K562 (cell line): ENCODE measurements around the gene DOCK3. TPM values are rescaled to one million over a fixed set of nuclear protein-coding genes. Genes with fewer than 3 reads are reported as not detected.

Experiments used
- ATAC-seq: fragments of 200-7000 bp; cut with Tn5 transposase; 3 replicates; pipeline ENCODE4 v1.9.1; 2020; ENCODE audit warnings: moderate library complexity
- BruUV-seq: library from RNA; stranded (reverse); fragments of 400-500 nt; replicated peaks from 2 replicates; lab custom pipeline; 2021; lab: Mats Ljungman, UMichigan
- CTCF ChIA-PET: fragments of 300-600 bp; formaldehyde crosslinking; extraction: SDS; loops from one replicate; lab custom pipeline; 2021; ENCODE audit warnings: low intra/inter-chr PET ratio; lab: Yijun Ruan, JAX
- POLR2A ChIA-PET: fragments of 300-600, 350-650 bp; sonication (Branson Sonifier 250); formaldehyde crosslinking; extraction: SDS; loops from one replicate; lab custom pipeline; 2021; ENCODE audit warnings: antibody characterized with exemption, inconsistent platforms; lab: Yijun Ruan, JAX
- DNase-seq, 4 experiments: peaks; one replicate each; pipeline versions ENCODE4 v3.0.0 to v3.0.0-alpha.2; 2011 to 2018; ENCODE audit warnings: low spot score in 3 of 4, mixed read lengths in 3 of 4; ENCODE audit errors: extremely low read depth in 1 of 4
- FAIRE-seq: peaks from 2 replicates; lab custom pipeline; 2011; peaks lifted over from hg19 to GRCh38; lab: Jason Lieb, UNC
- H2AFZ ChIP-seq: 2 replicates; pipeline ENCODE4 v1.6.0; 2011; ENCODE audit warnings: low read depth, low read length, control low read depth, inconsistent platforms
- H3K27ac ChIP-seq: fragments of 200-600 bp; 3 replicates; pipeline ENCODE4 v1.8.0; 2011; ENCODE audit warnings: low read depth, mild to moderate bottlenecking, control low read depth, inconsistent platforms, low read length, moderate library complexity, mixed read lengths; ENCODE audit errors: extremely low read depth
- H3K27me3 ChIP-seq, 2 experiments: fragments of 300-600 bp in 1 of 2; 2 replicates in 1 of 2; 3 replicates in 1 of 2; pipeline versions ENCODE4 v1.6.0 to v1.8.0; 2011; ENCODE audit warnings: inconsistent platforms in 2 of 2, low read length in 2 of 2, mild to moderate bottlenecking in 1 of 2, mixed read lengths in 1 of 2, moderate library complexity in 1 of 2; ENCODE audit not compliant: control insufficient read depth in 2 of 2, insufficient read depth in 2 of 2
- H3K36me3 ChIP-seq: fragments of 300-600 bp; 3 replicates; pipeline ENCODE4 v1.8.0; 2011; ENCODE audit warnings: mild to moderate bottlenecking, low read length, inconsistent platforms; ENCODE audit not compliant: control insufficient read depth, insufficient read depth
- H3K4me1 ChIP-seq, 2 experiments: fragments of 200-600 bp in 1 of 2; replicated peaks in 1 of 2; 2 replicates in 1 of 2; 3 replicates in 1 of 2; pipeline versions ENCODE4 v1.5.1 to v1.8.0; 2011; ENCODE audit warnings: inconsistent platforms in 2 of 2, low read length in 2 of 2, mild to moderate bottlenecking in 1 of 2, mixed read lengths in 1 of 2, moderate library complexity in 1 of 2; ENCODE audit not compliant: control insufficient read depth in 2 of 2, insufficient read depth in 2 of 2
- H3K4me2 ChIP-seq: 2 replicates; pipeline ENCODE4 v1.6.1; 2011; ENCODE audit warnings: low read length, control low read depth, inconsistent platforms, mixed read lengths; ENCODE audit not compliant: insufficient read depth
- H3K4me3 ChIP-seq: fragments of 200-600 bp; sonication (generic), shearing (Covaris generic); 2 replicates; pipeline ENCODE4 v1.5.1; 2016; ENCODE audit warnings: control low read depth, inconsistent platforms
- H3K79me2 ChIP-seq: fragments of 200-600 bp; 3 replicates; pipeline ENCODE4 v1.8.0; 2011; ENCODE audit warnings: low read length, inconsistent platforms; ENCODE audit not compliant: control insufficient read depth, insufficient read depth
- H3K9ac ChIP-seq, 2 experiments: 2 replicates each; pipeline versions ENCODE4 v1.6.0 to v1.6.1; 2011; ENCODE audit warnings: low read depth in 2 of 2, low read length in 2 of 2, control low read depth in 1 of 2, inconsistent platforms in 1 of 2, mild to moderate bottlenecking in 1 of 2, mixed read lengths in 1 of 2; ENCODE audit not compliant: insufficient read depth in 1 of 2
- H3K9me1 ChIP-seq: one replicate; pipeline ENCODE4 v1.6.0; 2011; ENCODE audit warnings: inconsistent platforms, mild to moderate bottlenecking, low read length, moderate library complexity; ENCODE audit not compliant: control insufficient read depth, insufficient read depth
- H3K9me3 ChIP-seq: replicated peaks from 2 replicates; pipeline ENCODE4 v1.5.1; 2011; ENCODE audit warnings: low read depth, low read length, inconsistent platforms; ENCODE audit not compliant: control insufficient read depth, insufficient read depth
- H4K20me1 ChIP-seq: replicated peaks from 2 replicates; pipeline ENCODE4 v1.6.1; 2011; ENCODE audit warnings: low read length, inconsistent platforms, mixed read lengths; ENCODE audit not compliant: control insufficient read depth, insufficient read depth
- BHLHE40 ChIP-seq: IDR thresholded peaks from 2 replicates; pipeline ENCODE4 v1.6.1; 2011; ENCODE audit warnings: low read length, improper control_type of control experiment
- DMBX1 ChIP-seq: fragments of 250-450 bp; sonication (Bioruptor Pico); IDR thresholded peaks from 2 replicates; pipeline ENCODE4 v1.8.0; 2022; ENCODE audit warnings: inconsistent platforms, mild to moderate bottlenecking, moderate library complexity, borderline replicate concordance
- FOXA3 ChIP-seq, 2 experiments: fragments of 450-650 bp in 1 of 2; sonication (generic) in 1 of 2; formaldehyde crosslinking; IDR thresholded peaks in 1 of 2; conservative IDR thresholded peaks in 1 of 2; 2 replicates each; pipeline versions ENCODE4 v1.4.0 to v1.8.0; 2020 to 2022; ENCODE audit warnings: mild to moderate bottlenecking in 2 of 2, missing genetic modification reagents in 1 of 2
- MAFG ChIP-seq: fragments of 450-650 bp; conservative IDR thresholded peaks from 2 replicates; pipeline ENCODE4 v1.6.1; 2016; ENCODE audit warnings: missing genetic modification characterization, missing compliant biosample characterization
- NCOA4 ChIP-seq: fragments of 450-650 bp; IDR thresholded peaks from 2 replicates; pipeline ENCODE4 v1.6.1; 2018; ENCODE audit warnings: mild to moderate bottlenecking; ENCODE audit not compliant: partially characterized antibody
- NFIC ChIP-seq: fragments of 450-650 bp; IDR thresholded peaks from 2 replicates; pipeline ENCODE4 v1.6.1; 2017; ENCODE audit warnings: mild to moderate bottlenecking, inconsistent platforms
- TCF3 ChIP-seq: sonication (generic); formaldehyde crosslinking; IDR thresholded peaks from 2 replicates; pipeline ENCODE4 v1.4.0; 2020; ENCODE audit warnings: mild to moderate bottlenecking, missing genetic modification reagents
- ZBTB8A ChIP-seq: fragments of 450-650 bp; IDR thresholded peaks from 2 replicates; pipeline ENCODE4 v1.6.1; 2018; ENCODE audit warnings: mild to moderate bottlenecking, moderate library complexity; ENCODE audit not compliant: partially characterized antibody
- ZFX ChIP-seq: sonication (generic); formaldehyde crosslinking; IDR thresholded peaks from 2 replicates; pipeline ENCODE4 v1.8.0; 2022; ENCODE audit warnings: mild to moderate bottlenecking, missing genetic modification reagents, moderate library complexity
- ZNF431 ChIP-seq: sonication (generic); formaldehyde crosslinking; IDR thresholded peaks from 2 replicates; pipeline ENCODE4 v1.8.0; 2022; ENCODE audit warnings: mild to moderate bottlenecking, missing genetic modification reagents
- ZNF785 ChIP-seq: fragments of 250-450 bp; sonication (Bioruptor Pico); IDR thresholded peaks from 2 replicates; pipeline ENCODE4 v1.4.0; 2020; ENCODE audit warnings: mild to moderate bottlenecking
- WGBS: fragments of 100-300 bp; shearing (Covaris generic); methylation state at CpG from one replicate; pipeline ENCODE4 v1.1.6; 2016; ENCODE audit warnings: low coverage, mixed read lengths; ENCODE audit not compliant: insufficient coverage; ENCODE audit errors: missing lambda C conversion rate; 5-methylcytosine and 5-hydroxymethylcytosine counted together
- in situ Hi-C: fragments of 300-500 bp; cut with MboI; formaldehyde crosslinking; loops from 4 replicates; pipeline ENCODE4 v1.15.0; 2018; ENCODE audit warnings: inconsistent platforms, mixed read lengths
- intact Hi-C: fragments of 100-400 bp; cut with micrococcal nuclease; formaldehyde crosslinking; loops from 2 replicates; pipeline ENCODE4 v1.14.2; 2022
- polyA plus RNA-seq, 8 experiments: library from polyadenylated mRNA; depleted of rRNA in 4 of 8; stranded (reverse) in 5 of 8; unstranded in 3 of 8; fragments of >200 nt; fragmentation: Nextera tagmentation in 2 of 8; fragmentation: Illumina TruSeq in 1 of 8; extraction: Ambion mirVana in 2 of 8; extraction: Trizol in 1 of 8; gene quantifications; 2 replicates each; pipeline versions ENCODE4 v1.2.1 to v1.2.3, GENCODE V29; 2011 to 2014; ENCODE audit warnings: inconsistent platforms in 1 of 8, missing spikeins in 1 of 8
- total RNA-seq, 7 experiments: library from RNA; depleted of rRNA in 6 of 7; stranded (reverse); fragments of >200 nt in 6 of 7; fragmentation: Illumina TruSeq in 2 of 7; extraction: Trizol in 2 of 7; gene quantifications; 2 replicates each; pipeline versions ENCODE4 v1.2.1 to v1.2.3, GENCODE V29; 2011 to 2021; ENCODE audit warnings: low replicate concordance in 1 of 7
- TF ChIP-seq, protein P1 (sequence below): fragments of 450-650 bp; IDR thresholded peaks from 2 replicates; pipeline ENCODE4 v1.6.1; 2016; ENCODE audit warnings: missing biosample characterization, missing genetic modification characterization
- TF ChIP-seq, protein P2 (sequence below): fragments of 450-650 bp; IDR thresholded peaks from 2 replicates; pipeline ENCODE4 v1.6.1; 2014; ENCODE audit warnings: low read depth, mild to moderate bottlenecking, moderate library complexity, borderline replicate concordance
- TF ChIP-seq, protein P3 (sequence below): fragments of 250-450 bp; sonication (Bioruptor Pico); IDR thresholded peaks from 2 replicates; pipeline ENCODE4 v1.8.0; 2022; ENCODE audit warnings: moderate library complexity, mild to moderate bottlenecking, inconsistent platforms
- TF ChIP-seq, protein P4 (sequence below): fragments of 450-650 bp; IDR thresholded peaks from 2 replicates; pipeline ENCODE4 v1.6.1; 2016; ENCODE audit warnings: antibody characterized with exemption

Gene DOCK3
- total and polyA plus RNA-seq, 9 of the 15 experiments (the other 6 are each of a cell fraction or from before 2014, with no cell fraction given): under 0.01 to 0.03 (median 0.01) TPM; not detected in 4

DNA sequence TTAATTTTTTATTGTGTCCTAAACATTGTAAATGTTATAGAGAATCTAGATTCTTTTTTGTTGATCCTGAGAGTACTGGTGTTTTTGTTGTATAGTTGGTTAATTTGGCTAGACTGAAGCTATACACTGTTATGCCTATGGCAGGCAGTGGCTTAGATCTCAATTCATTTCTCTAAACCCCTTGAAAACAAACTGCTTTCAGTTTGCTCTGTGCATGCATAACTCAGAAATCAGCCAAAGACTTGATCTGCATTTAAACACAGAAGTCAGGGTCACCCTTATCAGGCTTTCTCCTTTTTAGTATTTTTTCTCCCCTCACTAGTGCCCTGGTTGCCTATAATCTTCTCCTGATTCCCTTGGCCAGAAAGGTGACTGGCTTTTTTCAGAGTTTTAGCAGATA, 360.9 kb downstream of the DOCK3 start (continued):
- TF ChIP-seq, protein P1, sequence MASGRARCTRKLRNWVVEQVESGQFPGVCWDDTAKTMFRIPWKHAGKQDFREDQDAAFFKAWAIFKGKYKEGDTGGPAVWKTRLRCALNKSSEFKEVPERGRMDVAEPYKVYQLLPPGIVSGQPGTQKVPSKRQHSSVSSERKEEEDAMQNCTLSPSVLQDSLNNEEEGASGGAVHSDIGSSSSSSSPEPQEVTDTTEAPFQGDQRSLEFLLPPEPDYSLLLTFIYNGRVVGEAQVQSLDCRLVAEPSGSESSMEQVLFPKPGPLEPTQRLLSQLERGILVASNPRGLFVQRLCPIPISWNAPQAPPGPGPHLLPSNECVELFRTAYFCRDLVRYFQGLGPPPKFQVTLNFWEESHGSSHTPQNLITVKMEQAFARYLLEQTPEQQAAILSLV (tag): no peak
- TF ChIP-seq, protein P2, sequence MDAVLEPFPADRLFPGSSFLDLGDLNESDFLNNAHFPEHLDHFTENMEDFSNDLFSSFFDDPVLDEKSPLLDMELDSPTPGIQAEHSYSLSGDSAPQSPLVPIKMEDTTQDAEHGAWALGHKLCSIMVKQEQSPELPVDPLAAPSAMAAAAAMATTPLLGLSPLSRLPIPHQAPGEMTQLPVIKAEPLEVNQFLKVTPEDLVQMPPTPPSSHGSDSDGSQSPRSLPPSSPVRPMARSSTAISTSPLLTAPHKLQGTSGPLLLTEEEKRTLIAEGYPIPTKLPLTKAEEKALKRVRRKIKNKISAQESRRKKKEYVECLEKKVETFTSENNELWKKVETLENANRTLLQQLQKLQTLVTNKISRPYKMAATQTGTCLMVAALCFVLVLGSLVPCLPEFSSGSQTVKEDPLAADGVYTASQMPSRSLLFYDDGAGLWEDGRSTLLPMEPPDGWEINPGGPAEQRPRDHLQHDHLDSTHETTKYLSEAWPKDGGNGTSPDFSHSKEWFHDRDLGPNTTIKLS: no peak
- TF ChIP-seq ZNF785 (CRISPR knock-in tag) (no peak), ZBTB8A (no peak), TCF3 (CRISPR knock-in tag) (no peak)
- TF ChIP-seq, all 486 proteins: peak for 0

DNA sequence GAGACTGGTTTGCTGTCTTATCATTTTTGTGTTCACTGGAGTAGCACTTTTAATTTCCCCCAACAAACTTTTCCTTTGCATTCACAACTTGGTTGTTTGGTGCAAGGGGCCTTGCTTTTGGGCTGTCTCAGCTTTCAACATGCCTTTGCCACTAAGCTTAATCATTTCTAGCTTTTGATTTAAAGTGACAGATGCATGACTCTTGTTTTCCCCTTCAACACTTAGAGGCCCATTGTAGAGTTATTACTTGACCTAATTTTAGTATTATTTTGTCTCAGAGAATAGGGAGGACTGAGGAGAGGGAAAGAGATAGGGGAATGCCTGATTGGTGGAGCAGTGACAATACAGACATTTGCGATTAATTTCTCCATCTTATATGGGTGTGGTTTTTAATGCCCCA, 370.3 kb downstream of the DOCK3 start:
- ChIA-PET POLR2A (no interaction called here), CTCF (no interaction called here)
- no peak overlapping the region for H3K27ac ChIP-seq
- no peaks in the 10 kb centered on the region for H3K9me1 ChIP-seq
- no peaks in the 10 kb centered on the region for H3K4me1 ChIP-seq
- no TSS peak for BruUV-seq
- no peaks in the 10 kb centered on the region for H3K27me3 ChIP-seq
- DNase-seq: no peak
- no peak for ATAC-seq
- no peaks in the 10 kb centered on the region for H4K20me1 ChIP-seq
- H3K9ac ChIP-seq: no peak overlapping the region
- H3K36me3 ChIP-seq: no peaks in the 10 kb centered on the region
- FAIRE-seq: no peak
- in situ Hi-C loops (no loop called here), intact Hi-C loops (no loop called here)
- H3K9me3 ChIP-seq: no peaks in the 10 kb centered on the region
- H2AFZ ChIP-seq: no peak overlapping the region
- H3K4me3 ChIP-seq: no peak overlapping the region
- H3K79me2 ChIP-seq: no peaks in the 10 kb centered on the region
- WGBS: 0% methylated on average over 1 of the region's 1 CpG
- no peak overlapping the region for H3K4me2 ChIP-seq
- no peak for TF ChIP-seq NFIC
- no peak for TF ChIP-seq ZNF431 (CRISPR knock-in tag)
- TF ChIP-seq, protein P3, sequence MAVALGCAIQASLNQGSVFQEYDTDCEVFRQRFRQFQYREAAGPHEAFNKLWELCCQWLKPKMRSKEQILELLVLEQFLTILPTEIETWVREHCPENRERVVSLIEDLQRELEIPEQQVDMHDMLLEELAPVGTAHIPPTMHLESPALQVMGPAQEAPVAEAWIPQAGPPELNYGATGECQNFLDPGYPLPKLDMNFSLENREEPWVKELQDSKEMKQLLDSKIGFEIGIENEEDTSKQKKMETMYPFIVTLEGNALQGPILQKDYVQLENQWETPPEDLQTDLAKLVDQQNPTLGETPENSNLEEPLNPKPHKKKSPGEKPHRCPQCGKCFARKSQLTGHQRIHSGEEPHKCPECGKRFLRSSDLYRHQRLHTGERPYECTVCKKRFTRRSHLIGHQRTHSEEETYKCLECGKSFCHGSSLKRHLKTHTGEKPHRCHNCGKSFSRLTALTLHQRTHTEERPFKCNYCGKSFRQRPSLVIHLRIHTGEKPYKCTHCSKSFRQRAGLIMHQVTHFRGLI (CRISPR knock-in tag): no peak
- no peak for TF ChIP-seq FOXA3 (CRISPR knock-in tag; conservative IDR thresholded peaks at IDR 0.05 in 1 of 2, IDR thresholded peaks at IDR 0.05 in 1 of 2)
- no peak for TF ChIP-seq NCOA4
- no peak for TF ChIP-seq MAFG
- no peak for TF ChIP-seq ZFX (CRISPR knock-in tag)
- no peak for TF ChIP-seq DMBX1 (CRISPR knock-in tag)
- no peak for TF ChIP-seq BHLHE40
- TF ChIP-seq, protein P4, sequence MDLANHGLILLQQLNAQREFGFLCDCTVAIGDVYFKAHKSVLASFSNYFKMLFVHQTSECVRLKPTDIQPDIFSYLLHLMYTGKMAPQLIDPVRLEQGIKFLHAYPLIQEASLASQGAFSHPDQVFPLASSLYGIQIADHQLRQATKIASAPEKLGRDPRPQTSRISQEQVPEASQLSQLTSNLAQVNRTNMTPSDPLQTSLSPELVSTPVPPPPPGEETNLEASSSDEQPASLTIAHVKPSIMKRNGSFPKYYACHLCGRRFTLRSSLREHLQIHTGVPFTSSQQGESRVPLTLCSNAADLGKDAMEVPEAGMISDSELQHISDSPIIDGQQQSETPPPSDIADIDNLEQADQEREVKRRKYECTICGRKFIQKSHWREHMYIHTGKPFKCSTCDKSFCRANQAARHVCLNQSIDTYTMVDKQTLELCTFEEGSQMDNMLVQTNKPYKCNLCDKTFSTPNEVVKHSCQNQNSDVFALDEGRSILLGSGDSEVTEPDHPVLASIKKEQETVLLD: no peak
